ENCODE measurements around the gene TMEM154. TPM values are rescaled to one million over a fixed set of nuclear protein-coding genes. Genes with fewer than 3 reads are reported as not detected.

Gene TMEM154
- total and polyA plus RNA-seq, 7 donors = under 0.01 to 3.2 (median 0.69) TPM

DNA sequence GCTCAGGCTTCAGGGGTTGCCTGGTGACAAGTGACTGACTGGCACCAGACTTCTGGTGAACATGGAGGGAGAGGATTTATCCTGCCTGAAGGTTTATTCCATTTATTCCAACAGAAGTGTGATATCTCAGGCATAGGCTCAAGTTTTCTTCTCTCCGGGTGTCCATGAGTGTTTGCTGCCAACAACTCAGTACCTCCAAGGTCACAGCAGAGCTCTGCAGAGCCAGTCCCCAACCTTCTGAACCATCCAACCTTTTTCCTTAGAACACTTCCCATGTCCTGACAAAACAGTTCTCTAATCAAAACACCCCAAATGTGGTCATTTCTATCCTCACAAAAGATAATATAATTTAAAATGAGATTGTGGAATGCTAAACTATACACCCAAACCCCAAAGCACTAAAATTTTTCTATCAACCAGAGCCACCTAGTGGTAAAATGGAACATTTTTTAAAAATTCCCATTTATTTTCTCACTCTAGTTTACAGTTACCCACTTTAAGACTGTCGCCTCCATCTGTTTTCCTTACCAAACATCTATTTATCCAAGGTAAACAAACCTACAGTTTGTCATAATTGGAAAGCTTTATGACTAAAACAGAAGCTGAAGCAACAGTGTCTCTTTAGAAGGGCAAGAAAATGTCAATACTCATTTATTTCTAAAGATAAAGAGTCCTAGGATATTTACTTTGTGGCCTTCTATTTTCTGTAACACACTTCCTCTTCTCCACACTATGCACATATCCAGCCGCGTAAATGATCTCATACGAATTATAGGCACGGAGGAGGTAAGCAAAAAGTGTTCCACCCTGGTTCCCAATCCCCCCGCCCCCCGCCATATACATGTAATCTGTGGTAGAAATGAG is 39.5 kb downstream of the TMEM154 start:
- DNase-seq = no peak
- no peak overlapping the region for H3K4me3 ChIP-seq
- H3K27ac ChIP-seq = no peak overlapping the region
- WGBS, 2 donors = 23 to 51% methylated on average over 8 of the region's 8 CpGs
- no peak for TF ChIP-seq EP300 (IDR thresholded peaks at IDR 0.05)
- TF ChIP-seq, protein P1, sequence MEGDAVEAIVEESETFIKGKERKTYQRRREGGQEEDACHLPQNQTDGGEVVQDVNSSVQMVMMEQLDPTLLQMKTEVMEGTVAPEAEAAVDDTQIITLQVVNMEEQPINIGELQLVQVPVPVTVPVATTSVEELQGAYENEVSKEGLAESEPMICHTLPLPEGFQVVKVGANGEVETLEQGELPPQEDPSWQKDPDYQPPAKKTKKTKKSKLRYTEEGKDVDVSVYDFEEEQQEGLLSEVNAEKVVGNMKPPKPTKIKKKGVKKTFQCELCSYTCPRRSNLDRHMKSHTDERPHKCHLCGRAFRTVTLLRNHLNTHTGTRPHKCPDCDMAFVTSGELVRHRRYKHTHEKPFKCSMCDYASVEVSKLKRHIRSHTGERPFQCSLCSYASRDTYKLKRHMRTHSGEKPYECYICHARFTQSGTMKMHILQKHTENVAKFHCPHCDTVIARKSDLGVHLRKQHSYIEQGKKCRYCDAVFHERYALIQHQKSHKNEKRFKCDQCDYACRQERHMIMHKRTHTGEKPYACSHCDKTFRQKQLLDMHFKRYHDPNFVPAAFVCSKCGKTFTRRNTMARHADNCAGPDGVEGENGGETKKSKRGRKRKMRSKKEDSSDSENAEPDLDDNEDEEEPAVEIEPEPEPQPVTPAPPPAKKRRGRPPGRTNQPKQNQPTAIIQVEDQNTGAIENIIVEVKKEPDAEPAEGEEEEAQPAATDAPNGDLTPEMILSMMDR (IDR thresholded peaks at IDR 0.05) = peak in 3 of 4 experiments; percentile 16 to 57 (median 40)
- no peaks in the 10 kb centered on the region for H3K27me3 ChIP-seq
- intact Hi-C loops (cut with DNase I) = loop anchor here (1.0 to 5.0 kb wide), 2 partner anchors 48 to 139 kb away; no protein-coding TSS in a partner anchor
- no peaks in the 10 kb centered on the region for H3K9me3 ChIP-seq
- no peaks in the 10 kb centered on the region for H3K36me3 ChIP-seq
- H3K4me1 ChIP-seq = peaks cover 0 to 14% (median 8%) of the 10 kb centered on the region in 4 donors

GRCh38 chr4:152635851-152636250 is 43.9 kb downstream of the TMEM154 start:
- no peak for DNase-seq
- Histone ChIP-seq H3K4me1 (no peaks in the 10 kb centered on the region), H3K36me3 (no peaks in the 10 kb centered on the region), H3K9me3 (no peaks in the 10 kb centered on the region), H3K4me3 (no peak overlapping the region), H3K27ac (no peak overlapping the region), H3K27me3 (no peaks in the 10 kb centered on the region)
- 84 to 87% methylated on average over 4 of the region's 4 CpGs for whole genome bisulfite sequencing, 2 donors
- no peak for TF ChIP-seq POLR2A (IDR thresholded peaks at IDR 0.05)
- TF ChIP-seq, protein P1 (IDR thresholded peaks at IDR 0.05) = no peak
- TF ChIP-seq POLR2AphosphoS5 (IDR thresholded peaks at IDR 0.05) = no peak
- no peak for TF ChIP-seq EP300 (IDR thresholded peaks at IDR 0.05)
- intact Hi-C loops (cut with DNase I) = no loop called here

- H3K27ac ChIP-seq = no peak overlapping the region
- DNase-seq = no peak
- 40 to 82% methylated on average over 4 of the region's 4 CpGs for WGBS, 2 donors
- H3K9me3 ChIP-seq = no peaks in the 10 kb centered on the region
- no peaks in the 10 kb centered on the region for H3K36me3 ChIP-seq
- intact Hi-C loops (cut with DNase I) = no loop called here
- H3K4me1 ChIP-seq = no peaks in the 10 kb centered on the region
- H3K27me3 ChIP-seq = no peaks in the 10 kb centered on the region
- H3K4me3 ChIP-seq = no peak overlapping the region
- TF ChIP-seq, protein P1 (IDR thresholded peaks at IDR 0.05) = no peak
- TF ChIP-seq EP300 (IDR thresholded peaks at IDR 0.05) = no peak
- no peak for TF ChIP-seq POLR2AphosphoS5 (IDR thresholded peaks at IDR 0.05)
- TF ChIP-seq POLR2A (IDR thresholded peaks at IDR 0.05) = no peak
Measured at GRCh38 chr4:152634110-152634760, 45.6 kb downstream of the TMEM154 start.

- no peaks in the 10 kb centered on the region for H3K4me1 ChIP-seq
- H3K36me3 ChIP-seq = no peaks in the 10 kb centered on the region
- no peak overlapping the region for H3K27ac ChIP-seq
- no peaks in the 10 kb centered on the region for H3K9me3 ChIP-seq
- DNase-seq = no peak
- H3K27me3 ChIP-seq = no peaks in the 10 kb centered on the region
- WGBS, 2 donors = 29 to 48% methylated on average over 3 of the region's 3 CpGs
- intact Hi-C loops (cut with DNase I) = no loop called here
- no peak overlapping the region for H3K4me3 ChIP-seq
- TF ChIP-seq POLR2A (IDR thresholded peaks at IDR 0.05) = no peak
- no peak for TF ChIP-seq EP300 (IDR thresholded peaks at IDR 0.05)
- TF ChIP-seq, protein P1 (IDR thresholded peaks at IDR 0.05) = no peak
- TF ChIP-seq POLR2AphosphoS5 (IDR thresholded peaks at IDR 0.05) = no peak
Measured at GRCh38 chr4:152633118-152633517, 46.7 kb downstream of the TMEM154 start.

Measured in sigmoid colon (tissue), 7 donors.